ENCODE data around the gene ERICH6.

Gene ERICH6

DNA sequence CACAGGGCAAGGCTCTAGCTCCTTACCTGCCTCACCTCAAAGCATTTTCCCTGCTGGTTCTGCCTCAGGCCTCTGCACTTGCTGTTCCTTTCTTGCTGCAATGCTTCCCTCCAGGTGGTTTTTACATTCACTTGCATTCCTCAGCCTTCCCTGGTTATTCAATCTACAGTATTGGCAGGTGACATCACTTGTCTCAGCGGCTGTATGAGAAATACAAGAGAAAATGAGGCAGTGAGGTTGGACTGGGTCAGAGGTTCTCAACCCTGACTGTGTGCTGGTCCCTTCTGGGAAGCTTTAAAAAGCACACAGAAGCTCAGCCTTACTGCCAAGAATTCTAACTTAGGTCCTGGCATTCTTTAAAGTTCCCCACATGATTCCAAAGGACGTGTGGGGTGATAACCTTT lies 32.6 kb upstream of the ERICH6 start:
- no peaks in the 10 kb centered on the region for H3K9me3 ChIP-seq (ENCODE audit: control insufficient read depth in 2 of 2, low read length in 2 of 2)
- H3K27ac ChIP-seq (ENCODE audit: low read length) = no peak overlapping the region
- peaks cover 2 to 3% of the 10 kb centered on the region in 2 donors for H3K36me3 ChIP-seq (ENCODE audit: control insufficient read depth in 2 of 2, insufficient read depth in 2 of 2, low read length in 2 of 2)
- no peaks in the 10 kb centered on the region for H3K4me1 ChIP-seq (ENCODE audit: control insufficient read depth, insufficient read depth, low read length)
- H3K4me3 ChIP-seq (ENCODE audit: low read length in 2 of 2) = no peak overlapping the region
- no peaks in the 10 kb centered on the region for H3K27me3 ChIP-seq (ENCODE audit: control insufficient read depth in 1 of 2, insufficient read depth in 2 of 2, low read length in 2 of 2)
- no peak overlapping the region for H3K9ac ChIP-seq (ENCODE audit: low read length in 2 of 2)

DNA sequence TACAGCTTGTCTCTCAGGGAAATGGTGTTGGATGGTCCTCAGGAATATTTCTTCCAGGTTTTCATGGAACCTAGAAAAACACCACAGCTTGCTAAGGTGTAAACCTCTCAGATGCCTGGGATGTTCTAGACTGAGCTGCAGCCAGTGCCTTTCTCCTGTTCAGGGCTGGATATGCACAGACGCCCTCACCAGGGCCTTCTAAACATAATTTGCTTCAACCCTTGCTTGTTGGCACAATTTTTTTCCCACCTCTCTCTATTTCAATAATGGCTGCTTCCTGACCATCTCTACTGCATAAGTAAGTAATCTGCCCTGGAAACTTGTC lies 31.0 kb upstream of the ERICH6 start:
- H3K27ac ChIP-seq (ENCODE audit: low read length) = no peak overlapping the region
- no peaks in the 10 kb centered on the region for H3K4me1 ChIP-seq (ENCODE audit: control insufficient read depth, insufficient read depth, low read length)

DNA sequence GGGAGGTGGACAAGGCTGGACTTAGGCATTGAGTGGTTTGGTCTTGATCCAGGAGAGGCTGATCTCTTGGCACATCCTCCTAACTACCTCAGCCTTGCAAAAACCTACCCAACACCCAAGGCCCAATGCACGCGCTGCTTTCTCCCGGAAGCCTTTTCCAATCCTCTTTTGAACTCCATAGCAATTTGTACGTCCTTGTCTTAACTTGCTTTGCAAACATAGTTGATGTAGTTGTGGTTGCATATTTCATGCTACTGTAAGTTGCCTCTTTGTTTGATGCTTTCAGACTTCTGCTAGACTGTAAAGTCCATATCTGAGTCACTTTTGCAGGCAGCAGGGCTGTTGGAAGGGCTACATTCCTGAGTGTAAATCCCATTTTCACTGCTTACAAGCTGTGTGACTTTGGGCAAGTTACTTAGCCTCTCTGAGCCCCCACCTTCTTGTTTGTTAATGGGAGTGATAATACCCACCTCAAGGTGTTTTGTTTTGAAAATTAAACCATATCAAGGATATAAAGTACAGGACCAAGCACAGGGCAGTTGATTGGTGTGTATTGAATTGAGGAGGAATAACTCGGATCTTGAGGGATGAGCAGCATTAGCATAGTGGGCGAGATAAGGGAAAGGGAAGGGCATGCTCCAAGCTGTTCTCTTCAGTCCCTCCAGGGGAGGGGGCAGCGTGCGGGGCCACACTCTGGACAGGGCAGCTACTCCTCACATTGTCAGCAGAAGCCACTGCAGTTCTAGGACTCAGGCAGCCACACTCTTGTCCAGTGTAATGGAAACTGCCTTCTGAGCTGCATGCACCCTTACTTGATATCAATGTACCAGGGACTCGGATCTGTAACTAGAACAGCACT lies 30.4 kb upstream of the ERICH6 start:
- no peaks in the 10 kb centered on the region for H3K27me3 ChIP-seq (ENCODE audit: control insufficient read depth in 1 of 2, insufficient read depth in 2 of 2, low read length in 2 of 2)
- H3K36me3 ChIP-seq (ENCODE audit: control insufficient read depth in 2 of 2, insufficient read depth in 2 of 2, low read length in 2 of 2) = no peaks in the 10 kb centered on the region
- no peak overlapping the region for H3K9ac ChIP-seq (ENCODE audit: low read length in 2 of 2)
- no peaks in the 10 kb centered on the region for H3K9me3 ChIP-seq (ENCODE audit: control insufficient read depth in 2 of 2, low read length in 2 of 2)
- H3K4me1 ChIP-seq (ENCODE audit: control insufficient read depth, insufficient read depth, low read length) = no peaks in the 10 kb centered on the region
- no peak overlapping the region for H3K4me3 ChIP-seq (ENCODE audit: low read length in 2 of 2)
- H3K27ac ChIP-seq (ENCODE audit: low read length) = no peak overlapping the region

More for the DNA sequence above, 31.0 kb upstream of the ERICH6 start:
- H3K27me3 ChIP-seq (ENCODE audit: control insufficient read depth in 1 of 2, insufficient read depth in 2 of 2, low read length in 2 of 2) = no peaks in the 10 kb centered on the region
- no peak overlapping the region for H3K4me3 ChIP-seq (ENCODE audit: low read length in 2 of 2)
- no peak overlapping the region for H3K9ac ChIP-seq (ENCODE audit: low read length in 2 of 2)
- H3K9me3 ChIP-seq (ENCODE audit: control insufficient read depth in 2 of 2, low read length in 2 of 2) = no peaks in the 10 kb centered on the region
- H3K36me3 ChIP-seq (ENCODE audit: control insufficient read depth in 2 of 2, insufficient read depth in 2 of 2, low read length in 2 of 2) = no peaks in the 10 kb centered on the region

DNA sequence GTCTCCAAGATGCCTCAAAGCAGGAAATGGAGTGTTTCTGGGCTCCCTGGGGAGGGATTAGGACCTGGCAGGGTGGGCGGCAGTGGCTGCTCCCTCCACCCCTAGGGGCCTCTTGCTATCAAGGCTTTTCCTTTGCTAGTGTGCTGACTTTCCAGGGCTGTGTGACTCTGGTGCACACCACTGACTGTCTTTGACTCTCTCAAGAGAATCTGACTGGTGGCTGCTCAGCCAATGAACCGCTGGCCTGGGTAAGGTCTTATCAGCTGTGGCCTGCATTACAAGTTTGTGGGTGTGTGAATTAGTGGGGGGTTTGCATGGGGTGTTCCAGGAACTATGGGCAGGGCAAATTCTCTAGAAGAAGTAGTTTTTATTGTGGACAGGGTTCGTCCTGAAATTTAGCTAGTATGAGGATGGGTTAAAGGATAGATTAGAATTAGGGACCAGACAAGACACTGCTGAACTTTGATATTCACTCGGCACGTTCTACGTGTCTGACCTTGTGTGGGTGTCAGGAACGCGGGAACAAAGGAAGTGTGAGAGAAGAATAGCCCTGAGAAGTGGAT lies 29.7 kb upstream of the ERICH6 start:
- H3K4me1 ChIP-seq (ENCODE audit: control insufficient read depth, insufficient read depth, low read length) = no peaks in the 10 kb centered on the region

DNA sequence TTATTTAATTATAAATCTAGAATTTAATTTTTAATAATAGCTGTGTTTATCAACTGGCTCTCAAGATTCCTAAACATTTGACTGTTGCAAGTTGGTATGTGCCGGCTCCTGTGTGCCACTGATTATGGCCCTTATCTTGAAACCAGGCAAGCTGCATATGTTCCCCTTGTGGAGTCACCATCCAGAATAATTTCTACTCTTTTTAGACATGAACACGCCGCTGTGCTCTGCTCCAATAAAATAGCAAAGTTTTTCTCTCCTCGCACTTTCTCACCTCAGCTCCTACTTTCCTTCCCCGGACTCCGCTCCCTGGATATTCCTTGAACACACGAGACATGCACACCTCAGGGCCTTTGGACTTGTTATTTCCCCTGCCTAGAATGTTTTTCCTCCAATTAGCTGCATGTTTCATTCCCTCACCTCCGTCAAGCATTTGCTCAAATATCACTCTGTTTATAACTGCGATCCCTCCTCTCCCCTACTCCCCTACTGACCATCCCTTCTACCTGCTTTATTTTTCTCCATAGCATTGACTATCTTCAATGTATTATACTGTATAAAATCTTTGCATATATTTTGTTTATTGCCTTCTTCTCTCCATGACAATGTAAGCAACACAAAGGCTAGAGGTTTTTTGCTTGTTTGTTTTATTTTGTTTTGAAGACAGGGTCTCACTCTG lies 26.1 kb upstream of the ERICH6 start:
- Histone ChIP-seq H3K4me1 (ENCODE audit: control insufficient read depth, insufficient read depth, low read length) (no peaks in the 10 kb centered on the region), H3K4me3 (ENCODE audit: low read length in 2 of 2) (no peak overlapping the region), H3K27ac (ENCODE audit: low read length) (no peak overlapping the region)

More for the DNA sequence above, 29.7 kb upstream of the ERICH6 start:
- H3K4me3 ChIP-seq (ENCODE audit: low read length in 2 of 2) = no peak overlapping the region
- no peak overlapping the region for H3K27ac ChIP-seq (ENCODE audit: low read length)
- no peaks in the 10 kb centered on the region for H3K27me3 ChIP-seq (ENCODE audit: control insufficient read depth in 1 of 2, insufficient read depth in 2 of 2, low read length in 2 of 2)
- no peaks in the 10 kb centered on the region for H3K9me3 ChIP-seq (ENCODE audit: control insufficient read depth in 2 of 2, low read length in 2 of 2)
- H3K9ac ChIP-seq (ENCODE audit: low read length in 2 of 2) = no peak overlapping the region
- no peaks in the 10 kb centered on the region for H3K36me3 ChIP-seq (ENCODE audit: control insufficient read depth in 2 of 2, insufficient read depth in 2 of 2, low read length in 2 of 2)

DNA sequence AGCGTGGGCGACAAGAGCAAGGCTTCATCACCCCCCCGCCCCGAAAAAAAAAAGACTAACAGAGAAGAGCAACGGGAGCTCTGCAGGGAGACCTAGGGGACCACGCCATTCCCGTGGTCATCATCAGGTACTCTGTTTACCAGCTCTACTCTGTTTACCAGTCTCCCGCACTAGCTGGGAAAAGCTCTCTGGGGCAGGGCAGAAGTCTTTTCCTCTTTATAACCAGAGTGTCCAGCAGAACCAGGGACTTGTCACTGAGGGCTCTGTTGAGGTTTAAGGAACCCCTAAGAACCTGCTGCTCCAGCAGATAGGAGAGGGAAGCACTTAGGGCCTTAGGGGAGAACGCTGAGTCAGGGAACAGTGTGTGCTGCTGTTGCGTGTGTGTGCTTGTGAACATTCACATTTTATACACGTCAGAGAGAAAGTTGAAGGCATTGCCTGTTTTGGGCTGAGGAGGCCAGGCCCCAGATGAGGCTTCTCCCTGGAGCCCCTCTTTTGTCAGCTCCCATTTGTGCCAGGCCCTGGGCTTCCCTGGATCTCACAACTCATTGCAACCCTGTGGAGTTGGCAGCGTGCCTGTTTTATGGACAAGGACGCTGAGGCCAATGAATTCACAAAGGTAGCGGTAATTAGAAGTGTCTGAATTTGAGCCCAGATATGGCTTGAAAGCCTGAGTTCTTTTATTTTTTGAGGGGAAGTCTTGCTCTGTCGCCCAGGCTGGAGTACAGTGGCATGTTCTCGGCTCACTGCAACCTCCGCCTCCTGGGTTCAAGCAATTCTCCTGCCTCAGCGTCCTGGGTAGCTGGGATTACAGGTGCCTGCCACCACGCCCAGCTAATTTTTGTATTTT lies 24.2 kb upstream of the ERICH6 start:
- Histone ChIP-seq H3K27ac (ENCODE audit: low read length) (no peak overlapping the region), H3K4me3 (ENCODE audit: low read length in 2 of 2) (no peak overlapping the region), H3K4me1 (ENCODE audit: control insufficient read depth, insufficient read depth, low read length) (no peaks in the 10 kb centered on the region), H3K36me3 (ENCODE audit: control insufficient read depth in 2 of 2, insufficient read depth in 2 of 2, low read length in 2 of 2) (no peaks in the 10 kb centered on the region), H3K27me3 (ENCODE audit: control insufficient read depth in 1 of 2, insufficient read depth in 2 of 2, low read length in 2 of 2) (no peaks in the 10 kb centered on the region), H3K9ac (ENCODE audit: low read length in 2 of 2) (no peak overlapping the region), H3K9me3 (ENCODE audit: control insufficient read depth in 2 of 2, low read length in 2 of 2) (no peaks in the 10 kb centered on the region)

More for the DNA sequence above, 26.1 kb upstream of the ERICH6 start:
- no peaks in the 10 kb centered on the region for H3K36me3 ChIP-seq (ENCODE audit: control insufficient read depth in 2 of 2, insufficient read depth in 2 of 2, low read length in 2 of 2)
- no peak overlapping the region for H3K9ac ChIP-seq (ENCODE audit: low read length in 2 of 2)
- H3K27me3 ChIP-seq (ENCODE audit: control insufficient read depth in 1 of 2, insufficient read depth in 2 of 2, low read length in 2 of 2) = no peaks in the 10 kb centered on the region
- no peaks in the 10 kb centered on the region for H3K9me3 ChIP-seq (ENCODE audit: control insufficient read depth in 2 of 2, low read length in 2 of 2)

DNA sequence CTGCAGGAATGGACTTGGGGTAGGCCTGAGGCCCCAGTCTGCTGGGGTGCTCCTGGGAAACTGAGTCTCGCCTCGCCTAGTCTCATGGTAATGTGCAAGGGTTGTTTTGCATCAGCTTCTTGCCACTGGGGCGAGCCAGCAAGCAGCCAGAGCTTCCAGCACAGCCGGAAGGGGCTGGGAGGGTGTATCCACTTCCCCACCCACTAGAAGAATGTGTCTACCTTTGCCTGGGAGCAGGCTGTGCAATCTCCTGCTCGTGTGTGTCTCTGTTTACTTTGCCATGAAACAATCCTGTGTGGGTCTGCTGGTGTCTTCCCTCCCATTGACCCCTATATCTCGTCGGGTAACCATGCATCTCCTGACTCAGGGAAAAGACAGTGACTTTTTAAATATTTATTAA lies 21.8 kb upstream of the ERICH6 start:
- Histone ChIP-seq H3K4me1 (ENCODE audit: control insufficient read depth, insufficient read depth, low read length) (no peaks in the 10 kb centered on the region), H3K36me3 (ENCODE audit: control insufficient read depth in 2 of 2, insufficient read depth in 2 of 2, low read length in 2 of 2) (no peaks in the 10 kb centered on the region), H3K27ac (ENCODE audit: low read length) (no peak overlapping the region), H3K27me3 (ENCODE audit: control insufficient read depth in 1 of 2, insufficient read depth in 2 of 2, low read length in 2 of 2) (no peaks in the 10 kb centered on the region), H3K9me3 (ENCODE audit: control insufficient read depth in 2 of 2, low read length in 2 of 2) (no peaks in the 10 kb centered on the region), H3K4me3 (ENCODE audit: low read length in 2 of 2) (no peak overlapping the region), H3K9ac (ENCODE audit: low read length in 2 of 2) (no peak overlapping the region)

DNA sequence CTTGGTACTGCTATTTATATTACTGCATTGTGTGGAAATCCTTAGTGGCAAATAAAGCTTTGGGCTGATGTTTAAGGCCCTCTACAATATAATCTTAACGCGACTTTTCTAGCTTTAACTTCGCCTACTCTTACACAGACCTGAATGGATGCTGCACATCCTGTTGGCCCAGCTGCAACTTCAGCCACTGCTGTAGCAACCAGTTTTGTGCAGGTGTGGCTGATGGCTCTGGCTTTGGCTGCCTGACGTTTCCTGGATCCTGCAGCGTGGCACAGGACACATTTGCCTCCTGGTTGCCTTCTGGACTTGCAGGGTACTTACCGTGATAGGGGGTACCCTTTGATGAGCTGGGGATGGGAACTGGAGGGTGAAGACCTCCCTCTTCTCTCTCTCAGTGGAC lies 20.2 kb upstream of the ERICH6 start:
- no peak overlapping the region for H3K4me3 ChIP-seq (ENCODE audit: low read length in 2 of 2)
- H3K9ac ChIP-seq (ENCODE audit: low read length in 2 of 2) = no peak overlapping the region
- no peaks in the 10 kb centered on the region for H3K4me1 ChIP-seq (ENCODE audit: control insufficient read depth, insufficient read depth, low read length)
- no peaks in the 10 kb centered on the region for H3K27me3 ChIP-seq (ENCODE audit: control insufficient read depth in 1 of 2, insufficient read depth in 2 of 2, low read length in 2 of 2)
- no peak overlapping the region for H3K27ac ChIP-seq (ENCODE audit: low read length)
- no peaks in the 10 kb centered on the region for H3K36me3 ChIP-seq (ENCODE audit: control insufficient read depth in 2 of 2, insufficient read depth in 2 of 2, low read length in 2 of 2)
- no peaks in the 10 kb centered on the region for H3K9me3 ChIP-seq (ENCODE audit: control insufficient read depth in 2 of 2, low read length in 2 of 2)

DNA sequence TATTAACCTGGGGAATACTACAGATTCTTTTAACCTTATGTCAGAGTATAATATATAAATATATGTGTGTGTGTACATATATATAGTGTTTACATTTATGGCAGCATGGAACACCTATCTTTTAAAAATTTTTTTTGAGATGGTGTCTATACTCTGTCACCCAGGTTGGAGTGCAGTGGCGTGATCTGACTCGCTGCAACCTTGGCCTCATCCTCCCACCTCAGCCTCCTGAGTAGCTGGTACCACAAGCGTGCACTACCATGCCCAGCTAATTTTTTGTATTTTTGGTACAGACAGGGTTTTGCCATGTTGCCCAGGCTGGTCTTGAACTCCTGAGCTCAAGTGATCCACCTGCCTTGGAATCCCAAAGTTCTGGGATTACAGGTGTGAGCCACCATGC lies 18.5 kb upstream of the ERICH6 start:
- Histone ChIP-seq H3K27me3 (ENCODE audit: control insufficient read depth in 1 of 2, insufficient read depth in 2 of 2, low read length in 2 of 2) (no peaks in the 10 kb centered on the region), H3K4me1 (ENCODE audit: control insufficient read depth, insufficient read depth, low read length) (no peaks in the 10 kb centered on the region), H3K9ac (ENCODE audit: low read length in 2 of 2) (no peak overlapping the region), H3K9me3 (ENCODE audit: control insufficient read depth in 2 of 2, low read length in 2 of 2) (no peaks in the 10 kb centered on the region), H3K4me3 (ENCODE audit: low read length in 2 of 2) (no peak overlapping the region), H3K36me3 (ENCODE audit: control insufficient read depth in 2 of 2, insufficient read depth in 2 of 2, low read length in 2 of 2) (no peaks in the 10 kb centered on the region), H3K27ac (ENCODE audit: low read length) (no peak overlapping the region)

DNA sequence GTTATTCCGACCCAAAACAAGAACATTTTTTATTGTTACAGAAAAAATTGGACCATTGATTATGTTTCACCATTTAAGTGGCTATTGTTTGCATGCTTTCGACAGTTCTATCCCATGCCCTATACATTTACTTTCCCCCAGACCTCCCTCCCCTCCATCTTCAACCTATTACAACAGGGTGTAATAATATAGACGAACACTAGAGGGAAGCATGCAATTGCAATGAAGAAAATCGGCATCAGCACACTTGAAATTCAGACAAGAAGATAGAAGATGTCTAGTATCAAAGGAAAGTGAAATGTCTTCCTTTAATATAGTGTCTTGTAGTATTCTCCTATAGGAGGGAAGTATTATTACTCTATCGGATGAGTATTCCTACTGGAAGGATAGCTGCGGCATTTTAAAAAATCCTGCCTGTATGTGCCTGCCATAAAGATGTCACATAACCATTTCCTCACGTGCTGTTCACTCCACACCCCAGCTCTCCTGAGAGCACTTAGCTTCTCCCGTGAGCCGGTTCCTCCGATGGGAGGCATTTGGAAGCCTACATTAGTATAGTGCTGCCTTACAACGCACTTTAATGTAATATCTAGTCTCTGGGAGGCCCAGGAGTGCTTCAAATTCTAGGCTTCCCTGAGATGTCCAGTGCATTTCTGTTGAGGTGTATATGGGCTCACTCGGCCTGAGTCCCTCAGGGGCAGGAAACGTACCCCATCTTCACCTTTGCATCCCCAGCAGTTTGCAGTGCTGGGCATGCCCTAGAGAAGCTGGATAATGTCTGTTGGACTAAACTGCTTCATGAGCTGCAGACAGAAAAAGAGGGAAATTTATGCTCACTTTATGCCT lies 17.8 kb upstream of the ERICH6 start:
- Histone ChIP-seq H3K9ac (ENCODE audit: low read length in 2 of 2) (no peak overlapping the region), H3K36me3 (ENCODE audit: control insufficient read depth in 2 of 2, insufficient read depth in 2 of 2, low read length in 2 of 2) (no peaks in the 10 kb centered on the region), H3K4me1 (ENCODE audit: control insufficient read depth, insufficient read depth, low read length) (no peaks in the 10 kb centered on the region), H3K27ac (ENCODE audit: low read length) (no peak overlapping the region), H3K27me3 (ENCODE audit: control insufficient read depth in 1 of 2, insufficient read depth in 2 of 2, low read length in 2 of 2) (no peaks in the 10 kb centered on the region), H3K4me3 (ENCODE audit: low read length in 2 of 2) (peak overlapping the region in 1 of 2 donors; percentile 31), H3K9me3 (ENCODE audit: control insufficient read depth in 2 of 2, low read length in 2 of 2) (no peaks in the 10 kb centered on the region)
